Kidney (tissue), 14 donors: ENCODE measurements around the gene ADGRD1. TPM values are rescaled to one million over a fixed set of nuclear protein-coding genes. Genes with fewer than 3 reads are reported as not detected.

Experiments used
- DNase-seq, 5 donors: peaks; one replicate each; pipeline ENCODE4 v3.0.0-alpha.2; 2013 to 2020
- FAIRE-seq: peaks from 2 replicates; lab custom pipeline; 2012; peaks lifted over from hg19 to GRCh38; lab: Jason Lieb, UNC
- H3K27ac ChIP-seq, 2 donors: one replicate each; pipeline ENCODE4 v1.7.0; 2013; ENCODE audit warnings: low read depth in 2 of 2, low read length in 2 of 2, inconsistent platforms in 1 of 2
- H3K27me3 ChIP-seq: one replicate; pipeline ENCODE4 v1.7.1; 2013; ENCODE audit warnings: low read length, inconsistent platforms; ENCODE audit not compliant: control insufficient read depth, insufficient read depth
- H3K36me3 ChIP-seq, 3 donors: one replicate each; pipeline versions ENCODE4 v1.7.0 to v1.7.1; 2013; ENCODE audit warnings: low read length in 3 of 3, control low read depth in 1 of 3, inconsistent platforms in 1 of 3; ENCODE audit not compliant: insufficient read depth in 3 of 3, control insufficient read depth in 2 of 3
- H3K4me1 ChIP-seq, 3 donors: one replicate each; pipeline versions ENCODE4 v1.7.0 to v1.7.1; 2013; ENCODE audit warnings: low read length in 3 of 3, inconsistent platforms in 1 of 3, low read depth in 1 of 3; ENCODE audit not compliant: control insufficient read depth in 2 of 3, insufficient read depth in 2 of 3
- H3K4me3 ChIP-seq, 3 donors: one replicate each; pipeline versions ENCODE4 v1.7.0 to v1.8.1; 2013; ENCODE audit warnings: low read length in 3 of 3, control low read depth in 1 of 3, inconsistent platforms in 1 of 3
- H3K9ac ChIP-seq, 3 donors: one replicate each; pipeline versions ENCODE4 v1.7.0 to v1.7.1; 2013; ENCODE audit warnings: low read length in 3 of 3, control low read depth in 1 of 3, inconsistent platforms in 1 of 3
- H3K9me3 ChIP-seq, 3 donors: one replicate each; pipeline versions ENCODE4 v1.7.0 to v1.7.1; 2013; ENCODE audit warnings: low read length in 3 of 3, control low read depth in 1 of 3, inconsistent platforms in 1 of 3; ENCODE audit not compliant: control insufficient read depth in 2 of 3, insufficient read depth in 1 of 3
- CTCF ChIP-seq: IDR thresholded peaks from 3 replicates; pipeline ENCODE4 v1.5.1; 2012; ENCODE audit warnings: mild to moderate bottlenecking, moderate library complexity, borderline replicate concordance; ENCODE audit not compliant: insufficient read depth; ENCODE audit errors: extremely low read depth
- intact Hi-C: fragments of 100-400 bp; cut with DNase I; formaldehyde crosslinking; loops from one replicate; pipeline ENCODE4 v1.11.1; 2022
- polyA plus RNA-seq: library from polyadenylated mRNA; stranded (reverse); fragments of 350-450 nt; fragmentation: Illumina TruSeq; extraction: RNeasy Lipid Tissue Mini Kit (QIAGEN cat#74804); gene quantifications from one replicate; pipeline ENCODE4 v1.2.3, GENCODE V29; 2014; ENCODE audit warnings: low read depth, low replicate concordance; ENCODE audit not compliant: insufficient read depth
- total RNA-seq: library from RNA; stranded (reverse); fragmentation: NEBNext Ultra II Directional; extraction: Animal tissue kit (Norgen Biotek cat#: 25700); gene quantifications from one replicate; pipeline ENCODE4 v1.2.1, GENCODE V29; 2021
- donor health status: control.
- donor health status: control.
- donor health status: control.
- donor health status: control.
- donor health status: control.
- donor health status: DM: yes; HTN: yes; CAD: no.
- donor health status: Normal renal cell carcinoma (clear cell type).

The ADGRD1 gene
- total and polyA plus RNA-seq, 2 donors from 2014 or later, result 1.7 to 6.7 TPM

DNA sequence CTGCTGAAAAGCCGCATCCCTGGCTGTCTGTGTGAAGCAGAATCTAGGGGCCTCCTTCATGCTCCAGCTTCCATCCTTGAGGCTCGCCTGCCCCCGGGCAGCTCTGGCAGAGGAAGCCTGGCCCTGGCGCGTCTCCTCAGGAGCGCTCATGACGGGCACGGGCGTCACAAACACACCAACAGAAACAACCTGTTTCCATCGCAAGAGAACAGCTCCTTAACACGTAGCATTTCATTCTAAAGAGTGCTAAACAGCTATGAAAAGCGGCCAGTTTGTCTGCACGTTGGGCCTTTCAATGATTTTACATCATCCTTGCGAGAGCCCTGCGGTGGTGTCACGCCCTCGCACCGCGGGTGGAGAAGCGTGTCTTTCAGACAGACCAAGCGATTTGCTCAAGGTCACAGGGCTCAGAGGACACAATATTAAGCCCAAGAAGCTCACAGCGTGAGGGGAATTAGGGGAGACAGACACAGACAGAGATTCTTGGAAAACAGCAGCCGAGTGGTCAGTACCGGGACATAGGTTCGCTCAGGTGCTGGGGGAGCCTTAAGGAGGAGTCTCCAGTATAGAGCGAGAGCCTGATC, 4.9 kb downstream of the ADGRD1 start:
- intact Hi-C loops, result no loop called here
- TF ChIP-seq CTCF, result no peak
- Histone ChIP-seq H3K27ac (no peak overlapping the region), H3K9me3 (no peaks in the 10 kb centered on the region), H3K4me3 (no peak overlapping the region), H3K4me1 (peaks cover 0 to 6% (median 0%) of the 10 kb centered on the region in 3 donors), H3K9ac (no peak overlapping the region), H3K36me3 (no peaks in the 10 kb centered on the region), H3K27me3 (no peaks in the 10 kb centered on the region)
- FAIRE-seq, result no peak
- DNase-seq, result peak in 1 of 5 donors; percentile 17

GRCh38 chr12:130959632-130960031, 5.9 kb downstream of the ADGRD1 start:
- H3K4me1 ChIP-seq, result no peaks in the 10 kb centered on the region
- no peak overlapping the region for H3K4me3 ChIP-seq
- FAIRE-seq (no peak), DNase-seq (no peak)
- H3K9me3 ChIP-seq, result no peaks in the 10 kb centered on the region
- H3K27me3 ChIP-seq, result no peaks in the 10 kb centered on the region
- intact Hi-C loops, result no loop called here
- no peaks in the 10 kb centered on the region for H3K36me3 ChIP-seq
- H3K9ac ChIP-seq, result no peak overlapping the region
- TF ChIP-seq CTCF, result no peak
- H3K27ac ChIP-seq, result no peak overlapping the region

- no peak for TF ChIP-seq CTCF
- H3K4me1 ChIP-seq, result no peaks in the 10 kb centered on the region
- no peaks in the 10 kb centered on the region for H3K9me3 ChIP-seq
- H3K4me3 ChIP-seq, result no peak overlapping the region
- H3K27ac ChIP-seq, result no peak overlapping the region
- no peaks in the 10 kb centered on the region for H3K27me3 ChIP-seq
- H3K9ac ChIP-seq, result no peak overlapping the region
- FAIRE-seq (peak; percentile 35), DNase-seq (peak in 1 of 5 donors; percentile 24)
- no peaks in the 10 kb centered on the region for H3K36me3 ChIP-seq
- intact Hi-C loops, result no loop called here
Measured at GRCh38 chr12:130960058-130960457, 6.4 kb downstream of the ADGRD1 start.

DNA sequence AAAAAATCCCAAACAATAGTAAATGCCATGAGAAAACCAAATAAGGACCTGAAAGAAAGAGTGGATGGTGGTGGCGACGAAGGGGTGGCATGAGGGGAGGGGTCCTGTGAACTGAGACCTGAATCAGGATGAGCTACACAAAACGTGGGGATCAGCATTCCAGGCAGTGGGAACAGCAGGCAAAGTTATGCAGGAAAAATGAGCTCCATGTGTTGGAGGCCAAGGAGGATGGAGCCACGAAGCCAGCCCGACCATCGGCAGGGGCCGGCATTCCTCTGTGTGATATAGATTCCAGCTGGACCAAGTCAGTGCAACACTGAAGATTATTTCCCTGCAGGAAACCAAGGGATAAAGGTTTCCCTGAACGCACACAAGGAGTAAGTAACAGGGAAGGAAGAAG, 7.1 kb downstream of the ADGRD1 start:
- Histone ChIP-seq H3K27ac (no peak overlapping the region), H3K9me3 (no peaks in the 10 kb centered on the region), H3K36me3 (no peaks in the 10 kb centered on the region), H3K4me1 (no peaks in the 10 kb centered on the region), H3K9ac (no peak overlapping the region), H3K27me3 (no peaks in the 10 kb centered on the region), H3K4me3 (no peak overlapping the region)
- TF ChIP-seq CTCF, result no peak
- FAIRE-seq (no peak), DNase-seq (peak in 1 of 5 donors; percentile 16)
- intact Hi-C loops, result no loop called here
